ENCODE measurements around the gene CFAP157.
A peak's percentile ranks its signal among the peaks of the same experiment; 100 is the strongest.

Gene CFAP157

GRCh38 chr9:127716412-127716811 is 9.6 kb downstream of the CFAP157 start:
- DNase-seq, result no peak

DNA sequence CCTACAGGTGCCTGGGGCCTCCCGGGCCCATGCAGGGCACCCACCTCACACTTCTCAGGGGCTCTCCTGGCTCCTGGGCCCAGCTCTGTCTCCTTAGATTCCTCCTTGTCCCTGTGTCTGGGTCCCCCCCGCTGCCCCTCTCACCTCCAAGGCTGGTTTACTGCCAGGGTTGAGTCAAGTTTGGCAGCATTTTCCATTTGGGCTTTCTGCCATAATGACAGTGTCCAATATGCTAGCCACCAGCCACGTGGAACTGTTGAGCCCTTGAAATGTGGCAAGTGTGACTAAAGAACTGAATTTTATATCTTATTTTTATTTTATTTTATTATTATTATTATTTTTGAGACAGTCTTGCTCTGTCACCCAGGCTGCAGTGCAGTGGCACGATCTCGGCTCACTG is 11.0 kb downstream of the CFAP157 start:
- no peak for DNase-seq

- DNase-seq, result no peak
Observed at GRCh38 chr9:127720031-127720864, 13.5 kb downstream of the CFAP157 start.

DNA sequence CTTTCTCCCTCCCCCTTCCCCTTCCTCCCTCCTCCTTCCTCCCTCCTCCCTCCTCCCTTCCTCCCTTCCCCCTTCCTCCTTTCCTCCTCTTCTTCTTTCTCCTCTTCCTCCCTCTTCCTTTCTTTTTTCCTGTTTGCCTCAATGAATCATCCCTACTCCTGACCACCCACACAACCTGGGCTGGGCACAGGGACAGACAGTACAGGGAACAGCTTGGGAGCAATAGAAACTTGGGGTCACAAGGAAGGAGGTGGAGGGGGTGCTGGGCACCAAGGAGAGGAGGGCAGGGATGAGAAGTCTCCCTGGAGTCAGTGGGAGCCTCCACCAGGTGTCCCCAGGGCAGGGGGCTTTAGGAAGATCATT is 14.1 kb downstream of the CFAP157 start:
- no peak for DNase-seq

- no peak for DNase-seq
Observed at GRCh38 chr9:127721391-127721821, 14.6 kb downstream of the CFAP157 start.

DNA sequence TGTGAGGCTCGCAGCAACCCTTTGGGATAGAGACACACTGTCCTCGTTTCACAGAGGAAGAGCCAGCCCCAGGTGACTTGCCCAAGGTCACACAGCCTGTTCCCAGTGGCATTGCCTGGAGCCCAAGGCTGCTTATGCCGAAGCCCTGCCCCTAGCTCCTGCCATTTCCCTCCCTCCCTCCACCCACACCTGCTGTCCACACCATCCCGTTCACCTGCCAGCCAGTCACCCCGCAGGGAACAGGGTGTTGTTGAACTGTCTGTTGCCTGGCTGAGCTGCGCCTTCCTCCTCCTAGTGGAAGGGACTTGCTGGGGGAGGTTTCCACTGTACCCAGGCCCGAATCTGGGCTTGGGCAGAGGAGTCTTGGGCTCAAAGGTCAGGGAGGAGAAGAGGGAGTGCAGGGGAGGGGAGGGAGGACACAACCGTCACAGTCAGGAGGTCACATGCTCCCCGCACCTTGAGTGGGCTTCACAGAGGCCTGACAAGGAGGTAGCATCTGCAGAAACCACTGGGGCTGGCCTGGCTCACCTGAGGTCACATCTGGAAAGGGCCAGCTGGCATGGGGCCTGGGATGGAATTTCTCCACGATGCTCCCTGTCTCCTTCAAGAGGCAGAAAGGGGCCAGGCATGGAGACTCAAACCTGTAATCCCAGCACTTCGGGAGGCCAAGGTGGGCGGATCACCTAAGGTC is 15.4 kb downstream of the CFAP157 start:
- no peak for DNase-seq

GRCh38 chr9:127723013-127723412 is 16.2 kb downstream of the CFAP157 start:
- no peak for DNase-seq

- no peak for DNase-seq
Observed at GRCh38 chr9:127723444-127723843, 16.7 kb downstream of the CFAP157 start.

- no peak for DNase-seq
Observed at GRCh38 chr9:127724012-127724411, 17.2 kb downstream of the CFAP157 start.

DNA sequence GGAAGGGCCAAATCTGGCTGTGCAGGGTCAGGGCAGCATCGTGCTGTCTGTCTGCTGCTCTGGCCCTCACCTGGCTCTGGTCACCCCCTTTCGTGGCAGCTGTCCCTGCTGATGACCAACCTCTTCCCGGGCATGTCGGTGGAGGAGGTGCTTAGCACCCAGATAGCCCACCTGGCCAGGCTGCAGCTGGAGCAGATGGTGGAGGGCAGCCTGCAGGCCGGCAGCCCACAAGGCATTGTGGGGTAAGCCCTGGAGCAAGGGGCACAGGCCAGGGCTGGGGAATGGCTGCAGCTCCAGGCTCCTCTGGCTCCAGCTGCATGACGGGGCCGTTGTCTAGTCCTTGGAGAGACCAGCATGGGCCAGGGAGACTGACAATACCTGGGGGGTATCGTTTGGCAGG is 20.1 kb downstream of the CFAP157 start:
- DNase-seq, result no peak

- no peak for DNase-seq
Observed at GRCh38 chr9:127728808-127729207, 22.0 kb downstream of the CFAP157 start.

GRCh38 chr9:127729522-127730256 is 22.9 kb downstream of the CFAP157 start:
- no peak for DNase-seq

DNA sequence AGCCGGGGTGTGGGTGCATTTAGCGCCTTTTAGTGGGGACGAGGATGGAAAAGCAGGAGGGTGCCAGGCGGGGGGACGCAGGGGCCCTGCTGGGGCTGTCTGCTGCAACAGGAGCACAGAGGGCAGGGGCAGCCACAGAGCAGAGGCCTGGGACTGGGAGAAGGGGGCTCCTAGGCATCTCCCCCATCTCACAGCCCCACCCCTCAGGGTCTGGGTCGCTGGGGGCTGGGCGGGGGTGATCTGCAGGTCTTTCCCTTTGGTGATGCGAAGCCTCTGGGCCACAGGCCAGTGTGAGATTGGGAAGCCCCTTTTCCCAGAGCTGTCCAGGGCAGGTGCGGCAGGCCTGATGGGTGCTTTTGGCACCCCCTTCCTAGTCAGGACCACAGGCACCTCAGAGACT is 23.5 kb downstream of the CFAP157 start:
- no peak for DNase-seq

DNA sequence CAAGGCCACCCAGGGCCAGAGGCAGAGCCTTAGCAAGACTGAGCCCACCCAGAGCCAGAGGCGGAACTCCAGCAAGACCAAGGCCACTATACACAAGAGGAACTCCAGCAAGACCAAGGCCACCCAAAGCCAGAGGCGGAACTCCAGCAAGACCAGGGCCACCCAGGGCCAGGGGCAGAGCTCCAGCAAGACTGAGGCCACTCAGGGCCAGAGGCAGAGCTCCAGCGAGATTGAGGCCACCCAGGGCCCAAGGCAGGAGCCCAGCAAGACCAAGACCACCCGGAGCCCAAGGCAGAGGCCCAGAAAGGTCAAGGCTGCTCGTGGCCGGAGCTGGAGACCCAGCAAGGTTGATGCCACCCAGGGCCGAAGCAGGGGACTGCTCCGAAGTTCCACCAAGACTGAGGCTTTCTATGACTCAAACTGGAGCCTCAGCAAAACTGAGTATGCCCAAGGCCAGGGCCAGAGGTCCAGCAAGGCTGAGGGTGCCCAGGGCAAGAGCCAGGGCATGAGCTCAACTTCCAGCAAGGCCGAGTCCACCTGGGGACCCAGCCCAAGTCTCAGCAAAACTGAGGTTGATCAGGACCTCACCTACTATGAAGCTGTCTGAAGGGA is 24.1 kb downstream of the CFAP157 start:
- DNase-seq, result no peak

DNA sequence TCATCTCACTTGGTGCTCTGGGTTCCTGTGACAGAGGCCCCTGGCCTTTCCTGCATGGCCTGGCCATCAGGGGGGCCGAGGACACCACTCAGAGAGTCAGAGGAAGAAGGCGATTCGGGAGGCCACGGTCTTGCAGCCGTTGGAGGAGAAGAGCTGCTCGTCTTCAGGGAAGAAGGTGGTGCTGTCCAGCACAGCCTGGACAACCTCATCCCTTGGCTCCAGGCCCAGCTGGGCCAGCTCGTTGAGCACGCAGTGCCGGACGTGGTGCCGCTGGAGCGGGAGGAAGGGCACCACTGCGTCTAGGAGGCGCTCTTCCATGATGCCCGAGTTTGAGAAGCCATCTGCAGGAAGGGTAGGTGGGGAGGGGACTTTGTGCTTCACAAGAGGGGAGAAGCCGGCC is 25.1 kb downstream of the CFAP157 start:
- no peak for DNase-seq

DNA sequence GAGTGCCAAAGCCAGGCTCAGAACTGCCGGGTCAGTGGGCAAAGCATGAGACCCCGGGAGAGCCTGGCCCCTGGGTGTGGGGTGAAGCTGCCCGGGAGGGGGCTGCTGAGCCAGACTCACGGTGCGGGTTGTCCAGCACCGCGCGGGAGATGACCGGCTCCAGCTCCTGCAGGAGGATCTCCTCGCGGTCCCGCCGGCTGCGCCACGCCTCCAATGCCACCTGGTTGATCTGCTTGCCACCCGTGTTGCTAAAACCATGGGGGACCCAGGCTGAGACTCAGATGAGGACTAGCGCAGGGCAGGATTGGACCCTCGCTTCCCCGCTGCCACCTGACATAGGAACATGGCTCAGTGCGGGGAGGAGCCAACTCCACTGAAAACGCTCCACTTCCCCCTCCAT is 25.7 kb downstream of the CFAP157 start:
- no peak for DNase-seq

- no peak for DNase-seq
Observed at GRCh38 chr9:127733614-127734013, 26.8 kb downstream of the CFAP157 start.

- no peak for DNase-seq
Observed at GRCh38 chr9:127734247-127734746, 27.5 kb downstream of the CFAP157 start.

DNA sequence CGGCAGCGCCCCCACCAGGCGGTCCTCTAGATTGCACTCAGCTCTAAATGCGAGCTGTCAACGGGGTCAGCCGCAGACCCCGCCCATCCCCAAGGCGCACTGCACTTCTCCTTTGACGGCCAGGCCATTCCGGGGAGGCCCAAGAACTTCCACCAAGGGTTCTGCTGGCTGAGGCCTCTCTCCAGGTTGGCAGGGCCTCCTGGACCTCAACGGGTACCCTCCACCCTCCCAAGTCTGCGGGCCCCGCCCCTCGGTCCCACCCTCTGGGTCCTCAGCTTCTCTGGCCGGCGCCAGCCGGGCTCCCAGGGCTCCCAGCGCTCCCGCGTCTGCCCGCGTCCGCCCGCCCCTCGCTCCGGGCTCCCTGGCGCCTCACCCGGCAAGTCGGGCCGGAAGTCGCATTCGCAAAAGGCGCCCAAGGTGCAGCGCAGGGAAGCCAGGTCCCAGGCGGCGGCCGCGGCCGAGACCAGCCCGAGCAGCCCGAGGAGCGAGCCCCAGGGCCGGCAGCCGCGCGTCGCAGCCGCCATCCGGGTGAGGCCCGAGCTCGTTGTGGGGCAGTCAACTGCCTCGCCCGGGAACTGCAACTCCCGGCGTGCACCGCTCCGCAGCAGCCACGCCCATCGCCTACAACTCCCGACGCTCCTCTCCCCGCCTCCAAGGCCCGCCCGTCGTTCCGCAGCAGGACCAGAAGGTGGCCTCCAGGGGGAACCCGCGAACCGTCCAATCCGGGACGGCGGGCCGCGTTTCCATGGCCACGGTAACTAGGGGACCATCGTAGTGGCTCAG is 28.1 kb downstream of the CFAP157 start, which contains the start of gene TOR2A:
Gene TOR2A (minus strand): TSS at position 548 of the 783 bp plus-strand sequence. CDS start 24 bp downstream, at position 524.
- peak; percentile 84 for DNase-seq

GRCh38 chr9:127735530-127736185 is 28.9 kb downstream of the CFAP157 start:
- no peak for DNase-seq

GRCh38 chr9:127738666-127739065 is 31.9 kb downstream of the CFAP157 start:
- no peak for DNase-seq

All from NCI-H1436 treated with DMSO at 0.1 percent for 48 hours (cell line).